ENCODE data around the gene MAPRE2. TPM values are rescaled to one million over a fixed set of nuclear protein-coding genes. Genes with fewer than 3 reads are reported as not detected.

The MAPRE2 gene
- total and polyA plus RNA-seq, 2 of the 13 experiments (the other 11 are each of a cell fraction or from before 2014, with no cell fraction given) = 34.5 to 67.9 TPM

DNA sequence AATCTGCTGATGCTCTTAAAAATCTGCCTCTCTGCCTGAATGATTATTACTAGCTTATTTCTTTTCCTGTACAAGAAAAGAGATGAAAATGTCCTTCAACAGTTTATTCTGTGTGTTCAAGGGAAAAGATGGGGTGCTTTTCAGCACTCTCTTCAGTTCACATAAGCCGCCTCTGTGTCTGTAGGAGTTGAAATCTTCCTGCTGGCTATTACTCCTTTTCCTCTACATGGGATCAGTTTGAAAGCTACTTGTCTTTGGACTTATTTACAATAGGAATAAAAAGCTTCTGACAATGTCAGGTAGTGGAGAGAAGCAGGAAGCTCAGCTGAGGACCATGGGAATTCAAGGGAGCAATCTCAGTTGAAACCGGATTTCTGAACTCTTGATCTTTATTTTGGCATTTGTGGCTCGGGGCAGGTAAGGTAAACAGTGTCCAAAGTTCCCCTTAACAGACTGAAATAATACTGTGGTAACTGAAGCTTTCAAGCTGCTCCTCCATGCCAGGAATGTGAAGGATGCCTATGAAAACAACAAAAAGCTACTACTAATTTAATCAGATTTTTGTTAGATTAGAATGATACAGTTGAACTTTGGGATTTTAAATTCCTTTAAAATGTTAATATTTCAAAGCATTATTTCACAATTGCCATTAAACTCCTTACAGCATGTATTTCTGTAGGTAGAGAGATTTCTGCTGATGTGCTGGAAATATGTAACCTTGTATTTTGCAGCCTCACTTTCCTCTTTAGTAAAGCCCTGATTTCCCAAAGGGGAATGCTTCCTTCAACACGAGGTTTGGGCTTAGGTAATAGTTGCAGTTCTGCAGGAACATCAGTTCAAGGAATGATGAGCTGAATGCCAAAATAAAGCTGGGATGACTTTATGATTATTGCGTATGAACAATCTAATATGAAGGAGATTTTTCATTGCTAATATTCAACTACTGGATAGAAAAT, 43.6 kb downstream of the MAPRE2 start (continued):
- TF ChIP-seq, protein P1, sequence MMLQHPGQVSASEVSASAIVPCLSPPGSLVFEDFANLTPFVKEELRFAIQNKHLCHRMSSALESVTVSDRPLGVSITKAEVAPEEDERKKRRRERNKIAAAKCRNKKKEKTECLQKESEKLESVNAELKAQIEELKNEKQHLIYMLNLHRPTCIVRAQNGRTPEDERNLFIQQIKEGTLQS (CRISPR knock-in tag; IDR thresholded peaks at IDR 0.05) = no peak
- TF ChIP-seq ARNTL (CRISPR knock-in tag; IDR thresholded peaks at IDR 0.05) (no peak), ZNF770 (CRISPR knock-in tag; IDR thresholded peaks at IDR 0.05) (no peak), TCF7 (IDR thresholded peaks at IDR 0.05; ENCODE audit: low read depth) (peak; percentile 42; the same call in 1 of the 2 replicates), KAT8 (CRISPR knock-in tag; IDR thresholded peaks at IDR 0.05) (no peak), ZNF746 (CRISPR knock-in tag; IDR thresholded peaks at IDR 0.05) (no peak), XBP1 (CRISPR knock-in tag; IDR thresholded peaks at IDR 0.05) (no peak), HOXA9 (CRISPR knock-in tag; IDR thresholded peaks at IDR 0.05; ENCODE audit: borderline replicate concordance) (no peak), ZNF768 (CRISPR knock-in tag; IDR thresholded peaks at IDR 0.05) (no peak), ZNF24 (IDR thresholded peaks at IDR 0.05) (no peak), CBX2 (IDR thresholded peaks at IDR 0.05; ENCODE audit: low read depth, low read length) (no peak), CBX2 (CRISPR knock-in tag; IDR thresholded peaks at IDR 0.05; ENCODE audit: low read depth) (no peak), FOXK2 (IDR thresholded peaks at IDR 0.05) (peak; percentile 42; the same call in 1 of the 2 replicates), SIN3B (IDR thresholded peaks at IDR 0.05; ENCODE audit: low read length) (no peak), ZNF639 (CRISPR knock-in tag; conservative IDR thresholded peaks at IDR 0.05) (no peak), ATM (IDR thresholded peaks at IDR 0.05; ENCODE audit: borderline replicate concordance) (no peak)
- TF ChIP-seq, protein P2, sequence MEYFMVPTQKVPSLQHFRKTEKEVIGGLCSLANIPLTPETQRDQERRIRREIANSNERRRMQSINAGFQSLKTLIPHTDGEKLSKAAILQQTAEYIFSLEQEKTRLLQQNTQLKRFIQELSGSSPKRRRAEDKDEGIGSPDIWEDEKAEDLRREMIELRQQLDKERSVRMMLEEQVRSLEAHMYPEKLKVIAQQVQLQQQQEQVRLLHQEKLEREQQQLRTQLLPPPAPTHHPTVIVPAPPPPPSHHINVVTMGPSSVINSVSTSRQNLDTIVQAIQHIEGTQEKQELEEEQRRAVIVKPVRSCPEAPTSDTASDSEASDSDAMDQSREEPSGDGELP (IDR thresholded peaks at IDR 0.05; ENCODE audit: borderline replicate concordance, low read depth) = peak; percentile 79; the same call in 1 of the 2 replicates
- TF ChIP-seq, protein P3, sequence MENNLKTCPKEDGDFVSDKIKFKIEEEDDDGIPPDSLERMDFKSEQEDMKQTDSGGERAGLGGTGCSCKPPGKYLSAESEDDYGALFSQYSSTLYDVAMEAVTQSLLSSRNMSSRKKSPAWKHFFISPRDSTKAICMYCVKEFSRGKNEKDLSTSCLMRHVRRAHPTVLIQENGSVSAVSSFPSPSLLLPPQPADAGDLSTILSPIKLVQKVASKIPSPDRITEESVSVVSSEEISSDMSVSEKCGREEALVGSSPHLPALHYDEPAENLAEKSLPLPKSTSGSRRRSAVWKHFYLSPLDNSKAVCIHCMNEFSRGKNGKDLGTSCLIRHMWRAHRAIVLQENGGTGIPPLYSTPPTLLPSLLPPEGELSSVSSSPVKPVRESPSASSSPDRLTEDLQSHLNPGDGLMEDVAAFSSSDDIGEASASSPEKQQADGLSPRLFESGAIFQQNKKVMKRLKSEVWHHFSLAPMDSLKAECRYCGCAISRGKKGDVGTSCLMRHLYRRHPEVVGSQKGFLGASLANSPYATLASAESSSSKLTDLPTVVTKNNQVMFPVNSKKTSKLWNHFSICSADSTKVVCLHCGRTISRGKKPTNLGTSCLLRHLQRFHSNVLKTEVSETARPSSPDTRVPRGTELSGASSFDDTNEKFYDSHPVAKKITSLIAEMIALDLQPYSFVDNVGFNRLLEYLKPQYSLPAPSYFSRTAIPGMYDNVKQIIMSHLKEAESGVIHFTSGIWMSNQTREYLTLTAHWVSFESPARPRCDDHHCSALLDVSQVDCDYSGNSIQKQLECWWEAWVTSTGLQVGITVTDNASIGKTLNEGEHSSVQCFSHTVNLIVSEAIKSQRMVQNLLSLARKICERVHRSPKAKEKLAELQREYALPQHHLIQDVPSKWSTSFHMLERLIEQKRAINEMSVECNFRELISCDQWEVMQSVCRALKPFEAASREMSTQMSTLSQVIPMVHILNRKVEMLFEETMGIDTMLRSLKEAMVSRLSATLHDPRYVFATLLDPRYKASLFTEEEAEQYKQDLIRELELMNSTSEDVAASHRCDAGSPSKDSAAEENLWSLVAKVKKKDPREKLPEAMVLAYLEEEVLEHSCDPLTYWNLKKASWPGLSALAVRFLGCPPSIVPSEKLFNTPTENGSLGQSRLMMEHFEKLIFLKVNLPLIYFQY (CRISPR knock-in tag; IDR thresholded peaks at IDR 0.05; ENCODE audit: borderline replicate concordance) = no peak; the same call in 1 of the 2 replicates
- TF ChIP-seq, protein P4, sequence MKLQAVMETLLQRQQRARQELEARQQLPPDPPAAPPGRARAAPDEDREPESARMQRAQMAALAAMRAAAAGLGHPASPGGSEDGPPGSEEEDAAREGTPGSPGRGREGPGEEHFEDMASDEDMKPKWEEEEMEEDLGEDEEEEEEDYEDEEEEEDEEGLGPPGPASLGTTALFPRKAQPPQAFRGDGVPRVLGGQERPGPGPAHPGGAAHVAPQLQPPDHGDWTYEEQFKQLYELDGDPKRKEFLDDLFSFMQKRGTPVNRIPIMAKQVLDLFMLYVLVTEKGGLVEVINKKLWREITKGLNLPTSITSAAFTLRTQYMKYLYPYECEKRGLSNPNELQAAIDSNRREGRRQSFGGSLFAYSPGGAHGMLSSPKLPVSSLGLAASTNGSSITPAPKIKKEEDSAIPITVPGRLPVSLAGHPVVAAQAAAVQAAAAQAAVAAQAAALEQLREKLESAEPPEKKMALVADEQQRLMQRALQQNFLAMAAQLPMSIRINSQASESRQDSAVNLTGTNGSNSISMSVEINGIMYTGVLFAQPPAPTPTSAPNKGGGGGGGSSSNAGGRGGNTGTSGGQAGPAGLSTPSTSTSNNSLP (IDR thresholded peaks at IDR 0.05; ENCODE audit: low read depth, low read length) = peak; percentile 80

All from HepG2 (cell line).